GM12864 (cell line): ENCODE data around the gene MED26.

Source experiments
- DNase-seq: peaks from one replicate; pipeline ENCODE4 v3.0.0-alpha.2; 2011; ENCODE audit warnings: low read depth
- H3K4me3 ChIP-seq: 2 replicates; pipeline ENCODE4 v1.5.1; 2011; ENCODE audit warnings: mild to moderate bottlenecking, low read depth, low read length, control low read depth
- CTCF ChIP-seq: IDR thresholded peaks from 2 replicates; pipeline ENCODE4 v1.5.1; 2011; ENCODE audit warnings: low read depth, mild to moderate bottlenecking, moderate library complexity, low read length, control low read depth, inconsistent platforms; ENCODE audit errors: missing control alignments

The MED26 gene

GRCh38 chr19:16627928-16628182 lies 149 bp downstream of the MED26 start:
- H3K4me3 ChIP-seq: peak overlapping the region; percentile 93
- TF ChIP-seq CTCF: no peak
- no peak for DNase-seq

- peak overlapping the region; percentile 93 for H3K4me3 ChIP-seq
- TF ChIP-seq CTCF: no peak
- no peak for DNase-seq
Measured at GRCh38 chr19:16627193-16627927, 644 bp downstream of the MED26 start.

- no peak for DNase-seq
- TF ChIP-seq CTCF: no peak
- H3K4me3 ChIP-seq: peak overlapping the region; percentile 93
Measured at GRCh38 chr19:16626796-16627192, 1.2 kb downstream of the MED26 start.

- H3K4me3 ChIP-seq: no peak overlapping the region
- no peak for DNase-seq
- TF ChIP-seq CTCF: no peak
Measured at GRCh38 chr19:16625163-16625958, 2.6 kb downstream of the MED26 start.

GRCh38 chr19:16624236-16624635 lies 3.8 kb downstream of the MED26 start:
- no peak for DNase-seq
- no peak overlapping the region for H3K4me3 ChIP-seq
- no peak for TF ChIP-seq CTCF

GRCh38 chr19:16623576-16623975 lies 4.4 kb downstream of the MED26 start:
- peak; percentile 49 for DNase-seq
- no peak overlapping the region for H3K4me3 ChIP-seq
- TF ChIP-seq CTCF: peak; percentile 44

- no peak for TF ChIP-seq CTCF
- no peak overlapping the region for H3K4me3 ChIP-seq
- no peak for DNase-seq
Measured at GRCh38 chr19:16623066-16623465, 4.9 kb downstream of the MED26 start.
